ENCODE results near the gene MAMDC2.

MAMDC2 gene

GRCh38 chr9:70028287-70028686 is 15.4 kb upstream of the MAMDC2 start:
- H3K9ac ChIP-seq (ENCODE audit: low read length), result no peak overlapping the region
- no peaks in the 10 kb centered on the region for H3F3A ChIP-seq (ENCODE audit: insufficient read depth, low read length)
- H4K20me1 ChIP-seq (ENCODE audit: insufficient read depth, low read length), result no peaks in the 10 kb centered on the region
- H3K27me3 ChIP-seq (replicated peaks; ENCODE audit: insufficient read depth, low read length), result no peaks in the 10 kb centered on the region
- no peak overlapping the region for H2AFZ ChIP-seq (ENCODE audit: low read length)
- H3K4me2 ChIP-seq (ENCODE audit: low read depth, low read length), result no peak overlapping the region
- H3K9me3 ChIP-seq (replicated peaks; ENCODE audit: insufficient read depth, low read length), result no peaks in the 10 kb centered on the region
- TF ChIP-seq EZH2 (optimal IDR thresholded peaks at IDR 0.05; ENCODE audit: low read depth, low read length) (no peak), EZH2phosphoT487 (IDR thresholded peaks at IDR 0.05; ENCODE audit: low read length) (no peak), CTCF (IDR thresholded peaks at IDR 0.05; ENCODE audit: low read length) (no peak)
- no peaks in the 10 kb centered on the region for H3K36me3 ChIP-seq (replicated peaks; ENCODE audit: insufficient read depth, low read length)
- no peak for DNase-seq
- no peaks in the 10 kb centered on the region for H3K4me1 ChIP-seq (ENCODE audit: low read length)
- H3K27ac ChIP-seq (ENCODE audit: low read length), result no peak overlapping the region
- no peaks in the 10 kb centered on the region for H3K79me2 ChIP-seq (ENCODE audit: low read length)
- no peaks in the 10 kb centered on the region for H3K9me2 ChIP-seq (replicated peaks; ENCODE audit: insufficient read depth, low read length)
- no peak overlapping the region for H3K4me3 ChIP-seq (ENCODE audit: low read length)

- no peak for DNase-seq
- Histone ChIP-seq H2AFZ (ENCODE audit: low read length) (no peak overlapping the region), H3K27me3 (replicated peaks; ENCODE audit: insufficient read depth, low read length) (no peaks in the 10 kb centered on the region), H3K36me3 (replicated peaks; ENCODE audit: insufficient read depth, low read length) (no peaks in the 10 kb centered on the region), H3F3A (ENCODE audit: insufficient read depth, low read length) (no peaks in the 10 kb centered on the region), H3K4me1 (ENCODE audit: low read length) (no peaks in the 10 kb centered on the region), H3K4me3 (ENCODE audit: low read length) (no peak overlapping the region), H3K4me2 (ENCODE audit: low read depth, low read length) (no peak overlapping the region), H3K9me3 (replicated peaks; ENCODE audit: insufficient read depth, low read length) (no peaks in the 10 kb centered on the region), H3K79me2 (ENCODE audit: low read length) (no peaks in the 10 kb centered on the region), H4K20me1 (ENCODE audit: insufficient read depth, low read length) (no peaks in the 10 kb centered on the region), H3K9me2 (replicated peaks; ENCODE audit: insufficient read depth, low read length) (no peaks in the 10 kb centered on the region), H3K27ac (ENCODE audit: low read length) (no peak overlapping the region), H3K9ac (ENCODE audit: low read length) (no peak overlapping the region)
- TF ChIP-seq CTCF (IDR thresholded peaks at IDR 0.05; ENCODE audit: low read length) (no peak), EZH2phosphoT487 (IDR thresholded peaks at IDR 0.05; ENCODE audit: low read length) (no peak), EZH2 (optimal IDR thresholded peaks at IDR 0.05; ENCODE audit: low read depth, low read length) (no peak)
These were observed 13.5 kb upstream of the MAMDC2 start for GRCh38 chr9:70030156-70030555.

- no peaks in the 10 kb centered on the region for H3K79me2 ChIP-seq (ENCODE audit: low read length)
- no peaks in the 10 kb centered on the region for H3K9me2 ChIP-seq (replicated peaks; ENCODE audit: insufficient read depth, low read length)
- no peaks in the 10 kb centered on the region for H4K20me1 ChIP-seq (ENCODE audit: insufficient read depth, low read length)
- no peak overlapping the region for H3K4me2 ChIP-seq (ENCODE audit: low read depth, low read length)
- H3K9me3 ChIP-seq (replicated peaks; ENCODE audit: insufficient read depth, low read length), result no peaks in the 10 kb centered on the region
- H3K27me3 ChIP-seq (replicated peaks; ENCODE audit: insufficient read depth, low read length), result no peaks in the 10 kb centered on the region
- H3K4me1 ChIP-seq (ENCODE audit: low read length), result no peaks in the 10 kb centered on the region
- H3K27ac ChIP-seq (ENCODE audit: low read length), result no peak overlapping the region
- H3K9ac ChIP-seq (ENCODE audit: low read length), result no peak overlapping the region
- no peaks in the 10 kb centered on the region for H3F3A ChIP-seq (ENCODE audit: insufficient read depth, low read length)
- no peaks in the 10 kb centered on the region for H3K36me3 ChIP-seq (replicated peaks; ENCODE audit: insufficient read depth, low read length)
- TF ChIP-seq CTCF (IDR thresholded peaks at IDR 0.05; ENCODE audit: low read length), result no peak
- TF ChIP-seq EZH2 (optimal IDR thresholded peaks at IDR 0.05; ENCODE audit: low read depth, low read length), result no peak
- no peak for TF ChIP-seq EZH2phosphoT487 (IDR thresholded peaks at IDR 0.05; ENCODE audit: low read length)
- H2AFZ ChIP-seq (ENCODE audit: low read length), result no peak overlapping the region
- no peak overlapping the region for H3K4me3 ChIP-seq (ENCODE audit: low read length)
- no peak for DNase-seq
These were observed 12.5 kb upstream of the MAMDC2 start for GRCh38 chr9:70031141-70031545.
